Keratinocyte (primary cell): Measurements from ENCODE around the gene SLC25A1. TPM values are rescaled to one million over a fixed set of nuclear protein-coding genes. Genes with fewer than 3 reads are reported as not detected.

ENCODE experiments used
- DNase-seq: peaks from one replicate; pipeline ENCODE4 v3.0.0-alpha.2; 2011; ENCODE audit warnings: low read depth, missing footprints, low spot score
- FAIRE-seq: peaks from 2 replicates; lab custom pipeline; 2011; peaks lifted over from hg19 to GRCh38; lab: Jason Lieb, UNC
- H2AFZ ChIP-seq: 2 replicates; pipeline ENCODE4 v1.6.0; 2012; ENCODE audit warnings: low read length, control low read depth, inconsistent platforms; ENCODE audit not compliant: control insufficient read depth
- H3K27ac ChIP-seq: 2 replicates; pipeline ENCODE4 v1.5.1; 2011; ENCODE audit warnings: low read length; ENCODE audit not compliant: control insufficient read depth, insufficient read depth
- H3K27me3 ChIP-seq: 3 replicates; pipeline ENCODE4 v1.6.0; 2011; ENCODE audit warnings: low read length; ENCODE audit not compliant: control insufficient read depth, insufficient read depth; ENCODE audit errors: extremely low read depth
- H3K36me3 ChIP-seq, 2 experiments: 2 replicates in 1 of 2; 3 replicates in 1 of 2; pipeline ENCODE4 v1.5.1; 2011; ENCODE audit warnings: low read length in 2 of 2, mild to moderate bottlenecking in 1 of 2; ENCODE audit not compliant: control insufficient read depth in 2 of 2, insufficient read depth in 2 of 2; ENCODE audit errors: extremely low read depth in 1 of 2
- H3K4me1 ChIP-seq: 3 replicates; pipeline ENCODE4 v1.5.1; 2011; ENCODE audit warnings: low read length; ENCODE audit not compliant: control insufficient read depth, insufficient read depth; ENCODE audit errors: extremely low read depth
- H3K4me2 ChIP-seq: 3 replicates; pipeline ENCODE4 v1.6.0; 2011; ENCODE audit warnings: low read depth, low read length; ENCODE audit not compliant: control insufficient read depth, insufficient read depth; ENCODE audit errors: extremely low read depth
- H3K4me3 ChIP-seq, 3 experiments: fragments of 200-600 bp in 1 of 3; sonication (generic) in 1 of 3; 2 replicates in 2 of 3; 3 replicates in 1 of 3; pipeline ENCODE4 v1.5.1; 2011 to 2016; ENCODE audit warnings: low read length in 3 of 3, mild to moderate bottlenecking in 3 of 3, control low read depth in 2 of 3, inconsistent platforms in 1 of 3, low read depth in 1 of 3, mixed read lengths in 1 of 3, mixed run types in 1 of 3, moderate library complexity in 1 of 3; ENCODE audit not compliant: control insufficient read depth in 2 of 3, insufficient read depth in 2 of 3; ENCODE audit errors: extremely low read depth in 1 of 3
- H3K79me2 ChIP-seq: 2 replicates; pipeline ENCODE4 v1.6.0; 2012; ENCODE audit warnings: low read length; ENCODE audit not compliant: control insufficient read depth, insufficient read depth
- H3K9ac ChIP-seq: 3 replicates; pipeline ENCODE4 v1.6.0; 2011; ENCODE audit warnings: low read length; ENCODE audit not compliant: control insufficient read depth, insufficient read depth; ENCODE audit errors: extremely low read depth
- H3K9me1 ChIP-seq: 3 replicates; pipeline ENCODE4 v1.6.0; 2011; ENCODE audit warnings: low read length; ENCODE audit not compliant: control insufficient read depth, insufficient read depth; ENCODE audit errors: extremely low read depth
- H3K9me3 ChIP-seq: 2 replicates; pipeline ENCODE4 v1.5.1; 2012; ENCODE audit warnings: low read depth, low read length; ENCODE audit not compliant: control insufficient read depth
- H4K20me1 ChIP-seq: 3 replicates; pipeline ENCODE4 v1.6.0; 2011; ENCODE audit warnings: low read length; ENCODE audit not compliant: control insufficient read depth, insufficient read depth; ENCODE audit errors: extremely low read depth
- EZH2 ChIP-seq: IDR thresholded peaks from one replicate; pipeline ENCODE4 v1.6.1; 2012; ENCODE audit warnings: inconsistent platforms, mild to moderate bottlenecking, low read length, moderate library complexity
- dilution Hi-C: fragments of 300-500 bp; cut with MboI; formaldehyde crosslinking; loops from one replicate; pipeline ENCODE4 v1.7.0; 2020; ENCODE audit warnings: low sequenced_read_pairs; ENCODE audit not compliant: extremely low pct_ligation_motif_present
- polyA plus RNA-seq, 5 experiments: library from polyadenylated mRNA; depleted of rRNA in 3 of 5; stranded (reverse) in 3 of 5; stranded (forward) in 1 of 5; unstranded in 1 of 5; fragments of >200 nt; gene quantifications; 1 replicate in 1 of 5; 2 replicates in 3 of 5; 3 replicates in 1 of 5; pipeline versions ENCODE4 v1.2.1 to v1.2.3, GENCODE V29; 2011 to 2012; ENCODE audit warnings: missing spikeins in 2 of 5, low read depth in 1 of 5, low replicate concordance in 1 of 5
- TF ChIP-seq, protein P1 (sequence below), 3 experiments: IDR thresholded peaks in 1 of 3; conservative IDR thresholded peaks in 1 of 3; optimal IDR thresholded peaks in 1 of 3; 2 replicates in 2 of 3; 3 replicates in 1 of 3; pipeline versions ENCODE3 to v1.5.1; 2011; ENCODE audit warnings: low read length in 3 of 3, mild to moderate bottlenecking in 3 of 3, moderate library complexity in 2 of 3, control low read depth in 1 of 3, inconsistent platforms in 1 of 3; ENCODE audit not compliant: insufficient read depth in 2 of 3; ENCODE audit errors: extremely low read depth in 1 of 3

SLC25A1 gene
- polyA plus RNA-seq, 1 donor (not counting 4 experiments of a cell fraction or from before 2014, with no cell fraction given) = 27.7 TPM

GRCh38 chr22:19222242-19223005 lies 43.9 kb upstream of the SLC25A1 start:
- FAIRE-seq (no peak), DNase-seq (no peak)
- H3K4me1 ChIP-seq = no peaks in the 10 kb centered on the region
- no peak for TF ChIP-seq EZH2
- TF ChIP-seq, protein P1, sequence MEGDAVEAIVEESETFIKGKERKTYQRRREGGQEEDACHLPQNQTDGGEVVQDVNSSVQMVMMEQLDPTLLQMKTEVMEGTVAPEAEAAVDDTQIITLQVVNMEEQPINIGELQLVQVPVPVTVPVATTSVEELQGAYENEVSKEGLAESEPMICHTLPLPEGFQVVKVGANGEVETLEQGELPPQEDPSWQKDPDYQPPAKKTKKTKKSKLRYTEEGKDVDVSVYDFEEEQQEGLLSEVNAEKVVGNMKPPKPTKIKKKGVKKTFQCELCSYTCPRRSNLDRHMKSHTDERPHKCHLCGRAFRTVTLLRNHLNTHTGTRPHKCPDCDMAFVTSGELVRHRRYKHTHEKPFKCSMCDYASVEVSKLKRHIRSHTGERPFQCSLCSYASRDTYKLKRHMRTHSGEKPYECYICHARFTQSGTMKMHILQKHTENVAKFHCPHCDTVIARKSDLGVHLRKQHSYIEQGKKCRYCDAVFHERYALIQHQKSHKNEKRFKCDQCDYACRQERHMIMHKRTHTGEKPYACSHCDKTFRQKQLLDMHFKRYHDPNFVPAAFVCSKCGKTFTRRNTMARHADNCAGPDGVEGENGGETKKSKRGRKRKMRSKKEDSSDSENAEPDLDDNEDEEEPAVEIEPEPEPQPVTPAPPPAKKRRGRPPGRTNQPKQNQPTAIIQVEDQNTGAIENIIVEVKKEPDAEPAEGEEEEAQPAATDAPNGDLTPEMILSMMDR (optimal IDR thresholded peaks at IDR 0.05 in 1 of 3, IDR thresholded peaks at IDR 0.05 in 1 of 3, conservative IDR thresholded peaks at IDR 0.05 in 1 of 3; ENCODE audit: extremely low read depth in 1 of 3, insufficient read depth in 2 of 3, low read length in 3 of 3) = no peak
- dilution Hi-C loops = no loop called here
- no peak overlapping the region for H3K27ac ChIP-seq
- no peaks in the 10 kb centered on the region for H3K27me3 ChIP-seq
- H3K9ac ChIP-seq = no peak overlapping the region
- H3K9me1 ChIP-seq = no peaks in the 10 kb centered on the region
- no peak overlapping the region for H2AFZ ChIP-seq
- no peaks in the 10 kb centered on the region for H3K79me2 ChIP-seq
- H3K9me3 ChIP-seq = no peaks in the 10 kb centered on the region
- no peaks in the 10 kb centered on the region for H4K20me1 ChIP-seq
- H3K4me2 ChIP-seq = no peak overlapping the region
- H3K4me3 ChIP-seq = no peak overlapping the region
- peaks cover 19 to 34% of the 10 kb centered on the region in 2 experiments for H3K36me3 ChIP-seq

GRCh38 chr22:19220867-19221266 lies 42.3 kb upstream of the SLC25A1 start:
- dilution Hi-C loops = no loop called here
- H3K4me3 ChIP-seq = no peak overlapping the region
- H4K20me1 ChIP-seq = no peaks in the 10 kb centered on the region
- TF ChIP-seq, protein P1 (optimal IDR thresholded peaks at IDR 0.05 in 1 of 3, IDR thresholded peaks at IDR 0.05 in 1 of 3, conservative IDR thresholded peaks at IDR 0.05 in 1 of 3; ENCODE audit: extremely low read depth in 1 of 3, insufficient read depth in 2 of 3, low read length in 3 of 3) = no peak
- TF ChIP-seq EZH2 = no peak
- DNase-seq = no peak
- H3K9me3 ChIP-seq = no peaks in the 10 kb centered on the region
- H3K4me1 ChIP-seq = no peaks in the 10 kb centered on the region
- no peak for FAIRE-seq
- H3K27me3 ChIP-seq = no peaks in the 10 kb centered on the region
- H3K4me2 ChIP-seq = no peak overlapping the region
- no peaks in the 10 kb centered on the region for H3K9me1 ChIP-seq
- no peak overlapping the region for H2AFZ ChIP-seq
- peaks cover 21 to 36% of the 10 kb centered on the region in 2 experiments for H3K36me3 ChIP-seq
- H3K79me2 ChIP-seq = no peaks in the 10 kb centered on the region
- no peak overlapping the region for H3K27ac ChIP-seq
- H3K9ac ChIP-seq = no peak overlapping the region
